Uterus (tissue), 2 donors: Measurements from ENCODE around the gene ADAMTS18.
A peak's percentile ranks its signal among the peaks of the same experiment; 100 is the strongest.

Experiments used
- POLR2A ChIP-seq, 2 donors: fragments of 450-650 bp; IDR thresholded peaks; one replicate each; pipeline ENCODE4 v1.6.1; 2016; ENCODE audit warnings: antibody characterized with exemption in 2 of 2, mild to moderate bottlenecking in 1 of 2, moderate library complexity in 1 of 2
- TF ChIP-seq, protein P1 (sequence below), 4 experiments: fragments of 200-600 bp in 2 of 4; fragments of 450-650 bp in 2 of 4; sonication (generic) in 2 of 4; IDR thresholded peaks; one replicate each; pipeline ENCODE4 v1.5.1; 2016 to 2019; ENCODE audit warnings: antibody characterized with exemption in 4 of 4, mild to moderate bottlenecking in 2 of 4, moderate library complexity in 1 of 4

DNA sequence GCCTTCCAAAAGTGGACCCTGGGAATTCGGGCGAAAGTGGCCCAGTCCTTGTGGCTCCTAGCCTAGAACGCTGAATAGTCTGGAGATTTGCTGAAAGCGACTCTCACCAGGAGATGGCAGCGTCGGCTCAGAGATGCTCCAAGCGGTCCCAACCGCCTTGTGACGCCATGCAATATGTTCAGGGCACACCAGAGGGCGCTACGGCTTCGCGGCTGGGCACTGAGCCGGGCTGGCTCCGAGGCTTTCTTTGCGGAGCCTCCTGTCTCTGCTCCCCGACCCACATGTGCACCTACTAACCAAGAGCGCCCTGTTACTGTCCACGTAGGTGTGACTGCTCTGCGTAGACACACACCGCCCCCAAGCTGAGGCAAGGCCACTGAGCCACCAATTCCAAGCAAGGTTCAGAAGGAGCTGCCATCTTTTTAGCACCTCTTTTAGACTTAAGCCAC, 198.7 kb downstream of the ADAMTS18 start:
- TF ChIP-seq, protein P1, sequence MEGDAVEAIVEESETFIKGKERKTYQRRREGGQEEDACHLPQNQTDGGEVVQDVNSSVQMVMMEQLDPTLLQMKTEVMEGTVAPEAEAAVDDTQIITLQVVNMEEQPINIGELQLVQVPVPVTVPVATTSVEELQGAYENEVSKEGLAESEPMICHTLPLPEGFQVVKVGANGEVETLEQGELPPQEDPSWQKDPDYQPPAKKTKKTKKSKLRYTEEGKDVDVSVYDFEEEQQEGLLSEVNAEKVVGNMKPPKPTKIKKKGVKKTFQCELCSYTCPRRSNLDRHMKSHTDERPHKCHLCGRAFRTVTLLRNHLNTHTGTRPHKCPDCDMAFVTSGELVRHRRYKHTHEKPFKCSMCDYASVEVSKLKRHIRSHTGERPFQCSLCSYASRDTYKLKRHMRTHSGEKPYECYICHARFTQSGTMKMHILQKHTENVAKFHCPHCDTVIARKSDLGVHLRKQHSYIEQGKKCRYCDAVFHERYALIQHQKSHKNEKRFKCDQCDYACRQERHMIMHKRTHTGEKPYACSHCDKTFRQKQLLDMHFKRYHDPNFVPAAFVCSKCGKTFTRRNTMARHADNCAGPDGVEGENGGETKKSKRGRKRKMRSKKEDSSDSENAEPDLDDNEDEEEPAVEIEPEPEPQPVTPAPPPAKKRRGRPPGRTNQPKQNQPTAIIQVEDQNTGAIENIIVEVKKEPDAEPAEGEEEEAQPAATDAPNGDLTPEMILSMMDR (IDR thresholded peaks at IDR 0.05) = peak; percentile 96 to 100 (median 100)
- peak in 1 of 2 donors; percentile 23 for TF ChIP-seq POLR2A (IDR thresholded peaks at IDR 0.05)
